Activated T-helper 1 cell treated with Interleukin-2 at 50 U/mL for 16 hours (primary cell): Measurements from ENCODE around the gene ITPK1.
"Not testable (repeated sequence)": the region's sequence is repeated elsewhere in the genome, so short reads cannot be mapped to it uniquely, and the experiment has no call there.

Experiments used
- DNase-seq: peaks from one replicate; pipeline ENCODE4 v3.0.0-alpha.2; 2020; ENCODE audit warnings: low read depth

Gene ITPK1

GRCh38 chr14:93115821-93116675 lies at the start of gene ITPK1:
ITPK1 (minus strand) TSS chr14:93115925; CDS start chr14:93115163, 762 bp downstream.
- DNase-seq = peak; percentile 37

- no peak for DNase-seq
Observed at GRCh38 chr14:93163564-93163963, 47.8 kb upstream of the ITPK1 start.

- DNase-seq = no peak
Observed at GRCh38 chr14:93161411-93161940, 45.8 kb upstream of the ITPK1 start.

GRCh38 chr14:93160353-93160801 lies 44.7 kb upstream of the ITPK1 start:
- DNase-seq = no peak

- not testable (repeated sequence) for DNase-seq
Observed at GRCh38 chr14:93159625-93160352, 44.1 kb upstream of the ITPK1 start.

GRCh38 chr14:93158349-93158748 lies 42.6 kb upstream of the ITPK1 start:
- not testable (repeated sequence) for DNase-seq

- DNase-seq = no peak
Observed at GRCh38 chr14:93156693-93157369, 41.1 kb upstream of the ITPK1 start.

- no peak for DNase-seq
Observed at GRCh38 chr14:93155667-93156066, 39.9 kb upstream of the ITPK1 start.

GRCh38 chr14:93153121-93153520 lies 37.4 kb upstream of the ITPK1 start:
- DNase-seq = no peak

GRCh38 chr14:93150227-93151208 lies 34.8 kb upstream of the ITPK1 start:
- DNase-seq = no peak

- no peak for DNase-seq
Observed at GRCh38 chr14:93148979-93149378, 33.3 kb upstream of the ITPK1 start.

- no peak for DNase-seq
Observed at GRCh38 chr14:93146119-93146518, 30.4 kb upstream of the ITPK1 start.

GRCh38 chr14:93142854-93143652 lies 27.3 kb upstream of the ITPK1 start:
- no peak for DNase-seq

GRCh38 chr14:93137864-93138263 lies 22.1 kb upstream of the ITPK1 start:
- DNase-seq = no peak

GRCh38 chr14:93136508-93136907 lies 20.8 kb upstream of the ITPK1 start:
- DNase-seq = not testable (repeated sequence)

GRCh38 chr14:93136009-93136408 lies 20.3 kb upstream of the ITPK1 start:
- DNase-seq = no peak

GRCh38 chr14:93135399-93135798 lies 19.7 kb upstream of the ITPK1 start:
- DNase-seq = no peak

- no peak for DNase-seq
Observed at GRCh38 chr14:93133464-93133863, 17.7 kb upstream of the ITPK1 start.

GRCh38 chr14:93132472-93133065 lies 16.8 kb upstream of the ITPK1 start:
- DNase-seq = no peak
